ENCODE measurements around the gene SLC24A3.

DNA sequence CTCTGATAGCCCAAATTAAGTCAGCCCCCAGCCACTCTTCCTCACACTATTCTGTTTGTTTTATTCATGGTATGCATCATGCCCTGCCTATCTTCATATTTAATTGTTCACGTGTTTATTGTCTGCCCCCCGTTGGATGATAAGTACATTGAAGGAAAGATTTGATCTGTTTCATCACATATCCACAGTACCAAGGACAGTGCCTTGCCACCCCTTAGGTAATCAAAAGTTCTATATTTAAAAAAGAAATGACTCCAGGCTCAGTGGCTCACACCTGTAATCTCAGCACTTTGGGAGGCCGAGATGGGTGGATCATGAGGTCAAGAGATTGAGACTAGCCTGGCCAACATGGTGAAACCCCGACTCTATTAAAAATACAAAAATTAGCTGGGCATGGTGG lies 535.5 kb downstream of the SLC24A3 start:
- TF ChIP-seq, protein P1, sequence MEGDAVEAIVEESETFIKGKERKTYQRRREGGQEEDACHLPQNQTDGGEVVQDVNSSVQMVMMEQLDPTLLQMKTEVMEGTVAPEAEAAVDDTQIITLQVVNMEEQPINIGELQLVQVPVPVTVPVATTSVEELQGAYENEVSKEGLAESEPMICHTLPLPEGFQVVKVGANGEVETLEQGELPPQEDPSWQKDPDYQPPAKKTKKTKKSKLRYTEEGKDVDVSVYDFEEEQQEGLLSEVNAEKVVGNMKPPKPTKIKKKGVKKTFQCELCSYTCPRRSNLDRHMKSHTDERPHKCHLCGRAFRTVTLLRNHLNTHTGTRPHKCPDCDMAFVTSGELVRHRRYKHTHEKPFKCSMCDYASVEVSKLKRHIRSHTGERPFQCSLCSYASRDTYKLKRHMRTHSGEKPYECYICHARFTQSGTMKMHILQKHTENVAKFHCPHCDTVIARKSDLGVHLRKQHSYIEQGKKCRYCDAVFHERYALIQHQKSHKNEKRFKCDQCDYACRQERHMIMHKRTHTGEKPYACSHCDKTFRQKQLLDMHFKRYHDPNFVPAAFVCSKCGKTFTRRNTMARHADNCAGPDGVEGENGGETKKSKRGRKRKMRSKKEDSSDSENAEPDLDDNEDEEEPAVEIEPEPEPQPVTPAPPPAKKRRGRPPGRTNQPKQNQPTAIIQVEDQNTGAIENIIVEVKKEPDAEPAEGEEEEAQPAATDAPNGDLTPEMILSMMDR (IDR thresholded peaks at IDR 0.05), result no peak
- TF ChIP-seq EZH2 (IDR thresholded peaks at IDR 0.05), result no peak
